GM20431 (cell line): ENCODE data around the gene PARVA.

Experiments used
- in situ Hi-C: fragments of 300-500 bp; cut with MseI, MboI; formaldehyde crosslinking; loops from one replicate; pipeline ENCODE4 v1.15.0; 2020; ENCODE audit warnings: low sequenced_read_pairs; ENCODE audit not compliant: unreplicated experiment

Gene PARVA

DNA sequence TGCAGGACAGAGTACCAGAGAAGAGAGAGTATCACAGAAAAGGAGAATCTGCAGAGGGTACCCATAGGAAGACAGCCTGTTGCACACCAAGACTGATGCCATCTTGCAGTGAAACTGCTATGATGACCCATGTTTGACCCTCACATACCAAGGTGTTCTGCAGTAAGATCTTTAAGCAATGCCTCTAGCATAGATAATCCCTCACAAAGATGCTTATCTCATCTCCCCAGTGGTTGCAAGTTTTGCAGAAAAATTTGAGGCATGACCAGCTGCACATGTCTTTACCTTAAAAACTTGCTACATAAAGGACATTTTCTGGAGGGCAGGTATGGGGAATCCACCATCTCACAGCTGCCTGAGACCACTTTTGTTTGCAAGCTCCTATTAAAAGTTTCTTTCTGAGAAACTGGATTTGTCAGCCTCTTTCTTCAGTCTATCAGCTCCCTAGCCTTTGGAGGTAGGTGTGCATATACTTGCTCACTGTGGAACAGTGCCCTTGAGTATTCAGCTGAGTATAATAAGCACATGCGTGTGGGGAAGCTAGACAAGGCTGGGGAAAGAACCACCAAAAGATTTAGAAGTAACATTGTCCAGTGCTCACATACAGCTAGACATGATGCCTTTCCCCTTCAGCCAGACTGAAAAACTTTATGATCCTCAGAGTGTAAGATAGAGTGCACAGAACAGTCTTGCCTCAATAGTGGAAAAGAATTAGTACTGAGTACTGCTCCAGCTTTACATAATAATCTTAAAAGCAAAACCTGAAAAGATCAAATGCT lies 196.5 kb downstream of the PARVA start:
- in situ Hi-C loops = no loop called here

DNA sequence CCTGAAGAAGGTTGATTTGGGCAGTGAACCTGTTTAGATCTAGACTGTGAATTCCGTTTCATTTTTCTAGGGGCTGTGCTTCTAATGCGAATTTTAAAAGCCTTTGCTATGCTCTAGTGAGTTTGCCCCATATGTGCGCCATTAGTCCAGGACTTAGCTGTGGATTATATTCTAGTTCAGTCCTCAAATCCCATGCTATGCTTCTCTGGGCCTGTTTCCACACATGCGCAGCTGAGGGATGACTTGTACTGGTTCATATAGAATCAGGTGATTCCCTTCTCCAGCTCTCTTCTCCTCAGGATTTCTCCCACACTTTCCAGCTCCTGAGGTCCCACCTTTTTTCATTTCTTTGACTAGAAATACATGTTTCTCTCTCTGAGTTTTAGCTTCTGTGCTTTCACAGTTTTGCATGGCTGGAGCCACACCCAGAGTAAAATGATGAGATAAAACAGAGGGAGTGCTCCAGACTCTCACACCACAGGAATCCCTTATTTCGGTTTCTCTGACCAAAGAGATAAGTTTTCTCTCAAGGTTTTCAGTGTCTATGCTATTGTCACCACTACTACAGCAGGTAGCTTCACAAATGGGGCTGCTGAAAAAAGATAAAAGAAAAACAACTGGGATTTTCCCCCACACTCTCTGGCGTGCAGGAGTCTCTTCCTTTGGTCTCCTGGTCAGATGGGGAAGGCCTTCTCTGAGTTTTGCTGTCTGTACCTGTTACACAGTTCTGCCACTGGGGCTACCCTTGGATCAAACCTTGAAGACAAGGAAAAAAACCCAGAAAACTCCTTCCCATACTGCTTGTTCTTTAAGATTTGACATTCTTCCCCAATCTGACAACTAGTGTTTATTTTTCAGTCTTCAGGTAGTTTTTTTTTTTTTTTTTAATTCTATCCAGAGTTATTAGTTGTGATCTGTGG lies 200.6 kb downstream of the PARVA start:
- in situ Hi-C loops = no loop called here

DNA sequence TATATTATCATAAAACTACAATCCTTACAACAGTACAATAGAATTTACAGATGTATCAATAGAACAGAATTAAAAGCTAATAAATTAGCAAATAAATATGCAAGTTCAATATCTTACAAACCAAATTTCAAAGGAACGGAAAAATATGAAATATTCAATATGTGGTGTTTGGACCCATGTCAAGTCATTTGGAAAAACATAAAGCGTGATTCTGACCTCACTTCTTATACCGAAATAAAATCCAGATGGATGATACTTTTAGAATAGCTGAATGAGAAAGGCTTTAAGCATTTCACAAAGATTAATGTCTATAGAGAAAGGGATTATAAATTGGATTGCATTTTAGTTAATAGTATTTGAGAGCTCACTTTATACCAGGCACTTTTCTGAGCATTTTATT lies 204.0 kb downstream of the PARVA start:
- in situ Hi-C loops = no loop called here

DNA sequence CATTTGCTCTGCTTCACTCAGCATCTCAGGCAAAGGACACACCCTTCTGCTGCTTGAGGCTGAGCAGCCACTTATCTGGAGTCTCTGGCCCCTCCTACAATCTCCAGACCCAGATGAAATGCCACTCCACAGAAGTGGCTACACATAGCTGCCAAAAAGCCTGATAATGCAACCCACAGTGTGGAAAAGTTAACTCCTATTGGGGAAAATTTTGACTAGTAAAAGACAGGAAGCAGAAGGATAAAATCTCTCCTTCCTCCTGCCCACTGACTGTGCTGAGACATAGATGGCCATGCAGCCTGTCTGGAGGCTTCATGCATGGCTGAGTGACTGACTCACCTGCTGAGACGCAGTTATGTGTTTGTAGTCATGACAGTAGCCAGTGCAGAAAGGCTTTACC lies 204.6 kb downstream of the PARVA start:
- in situ Hi-C loops = no loop called here
